ENCODE measurements around the gene TNFRSF14.

DNA sequence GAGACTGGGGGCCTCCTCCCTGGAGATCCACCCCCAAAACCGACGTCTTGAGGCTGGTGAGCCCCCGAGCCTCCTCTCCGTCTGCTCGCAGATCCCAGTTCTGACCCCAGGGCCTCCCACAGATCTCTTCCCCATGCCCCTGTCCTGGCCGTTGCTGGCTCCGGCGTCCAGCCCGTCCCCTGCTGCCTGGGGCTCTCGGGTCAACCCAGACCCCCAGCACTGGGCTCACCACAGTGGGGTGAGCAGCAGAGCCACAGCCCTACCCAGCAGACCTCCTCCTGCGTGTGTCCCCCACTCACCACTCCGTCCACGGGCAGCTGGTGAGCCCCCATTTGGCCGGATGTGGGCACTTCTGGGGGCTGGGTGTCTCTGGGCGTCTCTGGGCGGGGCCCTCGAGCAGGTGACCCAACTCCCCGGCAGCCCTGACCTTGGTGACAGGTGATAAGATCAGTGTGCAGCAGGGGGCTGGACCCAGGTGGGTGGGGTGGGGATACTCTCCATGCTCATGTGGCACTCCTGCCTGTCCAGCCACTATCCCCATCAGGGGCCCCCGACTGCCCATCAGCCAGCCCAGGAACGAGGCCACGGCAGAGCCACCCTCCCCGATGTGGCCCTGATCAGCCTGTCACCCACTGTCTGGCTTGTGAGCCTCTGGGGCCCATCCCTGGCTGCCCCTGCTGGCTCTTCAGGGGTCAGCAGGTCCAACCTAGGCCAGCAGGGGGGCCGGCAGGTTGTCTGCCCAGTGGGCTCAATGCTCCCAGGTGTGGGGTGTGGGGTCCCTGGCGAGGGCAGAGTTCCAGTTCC lies 709 bp downstream of the TNFRSF14 start:
- no peak for TF ChIP-seq TOX (CRISPR knock-in tag; IDR thresholded peaks at IDR 0.05; ENCODE audit: borderline replicate concordance)
- TF ChIP-seq ZFP30 (CRISPR knock-in tag; IDR thresholded peaks at IDR 0.05), result no peak
- no peak for TF ChIP-seq BACH2 (CRISPR knock-in tag; IDR thresholded peaks at IDR 0.05; ENCODE audit: borderline replicate concordance)
- TF ChIP-seq GLIS3 (CRISPR knock-in tag; IDR thresholded peaks at IDR 0.05), result no peak
- no peak for TF ChIP-seq ZNF8 (CRISPR knock-in tag; IDR thresholded peaks at IDR 0.05)
- TF ChIP-seq, protein P1, sequence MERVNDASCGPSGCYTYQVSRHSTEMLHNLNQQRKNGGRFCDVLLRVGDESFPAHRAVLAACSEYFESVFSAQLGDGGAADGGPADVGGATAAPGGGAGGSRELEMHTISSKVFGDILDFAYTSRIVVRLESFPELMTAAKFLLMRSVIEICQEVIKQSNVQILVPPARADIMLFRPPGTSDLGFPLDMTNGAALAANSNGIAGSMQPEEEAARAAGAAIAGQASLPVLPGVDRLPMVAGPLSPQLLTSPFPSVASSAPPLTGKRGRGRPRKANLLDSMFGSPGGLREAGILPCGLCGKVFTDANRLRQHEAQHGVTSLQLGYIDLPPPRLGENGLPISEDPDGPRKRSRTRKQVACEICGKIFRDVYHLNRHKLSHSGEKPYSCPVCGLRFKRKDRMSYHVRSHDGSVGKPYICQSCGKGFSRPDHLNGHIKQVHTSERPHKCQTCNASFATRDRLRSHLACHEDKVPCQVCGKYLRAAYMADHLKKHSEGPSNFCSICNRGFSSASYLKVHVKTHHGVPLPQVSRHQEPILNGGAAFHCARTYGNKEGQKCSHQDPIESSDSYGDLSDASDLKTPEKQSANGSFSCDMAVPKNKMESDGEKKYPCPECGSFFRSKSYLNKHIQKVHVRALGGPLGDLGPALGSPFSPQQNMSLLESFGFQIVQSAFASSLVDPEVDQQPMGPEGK (CRISPR knock-in tag; IDR thresholded peaks at IDR 0.05; ENCODE audit: borderline replicate concordance), result no peak
- no peak for TF ChIP-seq ZNF70 (CRISPR knock-in tag; IDR thresholded peaks at IDR 0.05)
- no peak for TF ChIP-seq ZFP3 (CRISPR knock-in tag; IDR thresholded peaks at IDR 0.05)
- TF ChIP-seq, protein P2, sequence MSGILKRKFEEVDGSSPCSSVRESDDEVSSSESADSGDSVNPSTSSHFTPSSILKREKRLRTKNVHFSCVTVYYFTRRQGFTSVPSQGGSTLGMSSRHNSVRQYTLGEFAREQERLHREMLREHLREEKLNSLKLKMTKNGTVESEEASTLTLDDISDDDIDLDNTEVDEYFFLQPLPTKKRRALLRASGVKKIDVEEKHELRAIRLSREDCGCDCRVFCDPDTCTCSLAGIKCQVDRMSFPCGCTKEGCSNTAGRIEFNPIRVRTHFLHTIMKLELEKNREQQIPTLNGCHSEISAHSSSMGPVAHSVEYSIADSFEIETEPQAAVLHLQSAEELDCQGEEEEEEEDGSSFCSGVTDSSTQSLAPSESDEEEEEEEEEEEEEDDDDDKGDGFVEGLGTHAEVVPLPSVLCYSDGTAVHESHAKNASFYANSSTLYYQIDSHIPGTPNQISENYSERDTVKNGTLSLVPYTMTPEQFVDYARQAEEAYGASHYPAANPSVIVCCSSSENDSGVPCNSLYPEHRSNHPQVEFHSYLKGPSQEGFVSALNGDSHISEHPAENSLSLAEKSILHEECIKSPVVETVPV (CRISPR knock-in tag; IDR thresholded peaks at IDR 0.05), result no peak

Measured in SK-N-SH treated with all-trans-retinoic acid at 6 μM for 48 hours (cell line).